ENCODE measurements around the gene DCT.

GRCh38 chr13:94394723-94395122 lies 84.8 kb downstream of the DCT start:
- TF ChIP-seq EZH2 (IDR thresholded peaks at IDR 0.05; ENCODE audit: insufficient read depth, poor library complexity, severe bottlenecking) = no peak
- no peak for TF ChIP-seq EZH2phosphoT487 (IDR thresholded peaks at IDR 0.05; ENCODE audit: insufficient read depth, low read depth)

Data from GM23248 (cell line).